ENCODE measurements around the gene PIGK. TPM values are rescaled to one million over a fixed set of nuclear protein-coding genes. Genes with fewer than 3 reads are reported as not detected.

The PIGK gene
- total and polyA plus RNA-seq, 2 of the 4 experiments (the other 2 are of a cell fraction): 15.6 to 21.2 TPM

DNA sequence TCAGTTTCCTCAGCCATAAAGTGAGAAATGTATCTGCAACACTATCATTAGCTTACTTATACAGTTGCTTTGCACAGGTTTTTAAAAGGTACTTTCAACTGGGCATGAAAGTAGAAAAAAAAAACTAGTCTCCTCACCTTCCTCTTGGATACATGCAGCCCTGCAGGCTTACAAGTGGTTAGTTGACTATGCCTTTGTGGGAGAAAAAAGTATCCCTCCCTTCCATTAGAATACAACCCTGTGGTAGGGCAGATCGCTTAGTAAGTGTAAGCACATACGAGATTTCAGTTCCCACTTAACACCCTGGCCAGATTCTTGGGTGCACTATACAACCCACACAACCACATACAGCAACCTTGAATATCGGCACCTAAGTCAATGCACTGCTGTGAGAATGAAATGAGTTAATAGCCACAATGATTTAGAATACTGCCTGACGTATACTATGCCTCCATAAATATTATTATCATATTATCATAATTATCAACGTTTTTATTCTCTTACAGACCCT, 54.7 kb downstream of the PIGK start:
- Histone ChIP-seq H3K9ac (ENCODE audit: low read depth, low read length) (no peak overlapping the region), H2BK20ac (ENCODE audit: low read depth, low read length) (no peak overlapping the region), H3K9me3 (ENCODE audit: control insufficient read depth, insufficient read depth, low read length) (no peaks in the 10 kb centered on the region), H3K4ac (ENCODE audit: low read depth, low read length) (no peak overlapping the region), H3K27me3 (ENCODE audit: control insufficient read depth, insufficient read depth, low read length) (no peaks in the 10 kb centered on the region), H3K4me1 (ENCODE audit: control insufficient read depth, insufficient read depth, low read length) (no peaks in the 10 kb centered on the region), H3K4me2 (ENCODE audit: low read depth, low read length) (no peak overlapping the region), H4K20me1 (ENCODE audit: insufficient read depth, low read length) (no peaks in the 10 kb centered on the region), H3K23ac (ENCODE audit: low read depth, low read length) (no peak overlapping the region), H2BK5ac (ENCODE audit: low read depth, low read length, poor library complexity, severe bottlenecking) (no peak overlapping the region), H3K56ac (ENCODE audit: extremely low read depth, insufficient read depth, low read length) (no peak overlapping the region), H3K14ac (replicated peaks; ENCODE audit: low read depth, low read length) (no peak overlapping the region), H4K5ac (ENCODE audit: low read depth, low read length) (no peak overlapping the region), H2BK15ac (ENCODE audit: low read depth, low read length) (no peak overlapping the region), H3K4me3 (ENCODE audit: insufficient read depth, low read depth, low read length) (no peak overlapping the region), H4K91ac (ENCODE audit: insufficient read depth, low read depth, low read length) (no peak overlapping the region), H2AK5ac (ENCODE audit: low read depth, low read length) (no peak overlapping the region), H2AK9ac (replicated peaks; ENCODE audit: low read depth, low read length, poor library complexity) (no peak overlapping the region), H3K79me1 (ENCODE audit: low read depth in 1 of 2, low read length in 2 of 2) (no peaks in the 10 kb centered on the region), H3K18ac (ENCODE audit: low read depth, low read length) (no peak overlapping the region), H3K36me3 (ENCODE audit: control insufficient read depth, insufficient read depth, low read length) (peaks cover 2% of the 10 kb centered on the region; the same call in 1 of the 2 replicates), H3K27ac (ENCODE audit: insufficient read depth, low read length) (no peak overlapping the region), H4K8ac (ENCODE audit: low read depth in 2 of 2, low read length in 2 of 2) (no peak overlapping the region), H3K9me1 (ENCODE audit: insufficient read depth, low read length) (no peaks in the 10 kb centered on the region), H2BK120ac (ENCODE audit: low read depth, low read length) (no peak overlapping the region), H2AFZ (replicated peaks; ENCODE audit: low read length, poor library complexity) (no peak overlapping the region)
- POLR2A ChIA-PET (ENCODE audit: unreplicated experiment): interaction anchor here (0.6 kb wide), 1 partner anchor 381 kb away, joined by 4 read pairs; no protein-coding TSS in a partner anchor
- ATAC-seq (ENCODE audit: low read depth): no peak
- BruUV-seq (replicated peaks): no TSS peak
- no CpG with 5 or more reads among the region's 5 CpGs for WGBS, 2 experiments (ENCODE audit: extremely low coverage in 2 of 2, insufficient read length in 1 of 2)
- in situ Hi-C loops (cut with MboI; ENCODE audit: low sequenced_read_pairs): no loop called here
- dilution Hi-C loops (cut with HindIII; ENCODE audit: low sequenced_read_pairs, unreplicated experiment): no loop called here
- CTCF ChIA-PET: no interaction called here
- intact Hi-C loops (cut with micrococcal nuclease): loop anchor here (5.0 kb wide), 1 partner anchor 33 kb away; no protein-coding TSS in a partner anchor
- TF ChIP-seq RAD21 (IDR thresholded peaks at IDR 0.05; ENCODE audit: low read length) (no peak), MXI1 (IDR thresholded peaks at IDR 0.05; ENCODE audit: borderline replicate concordance, low read depth, low read length) (no peak), FOS (IDR thresholded peaks at IDR 0.05; ENCODE audit: low read depth, low read length) (no peak), CHD1 (IDR thresholded peaks at IDR 0.05; ENCODE audit: low read depth, low read length) (no peak), MAZ (IDR thresholded peaks at IDR 0.05; ENCODE audit: borderline replicate concordance, low read depth, low read length) (no peak), MAFK (IDR thresholded peaks at IDR 0.05; ENCODE audit: low read depth, low read length) (no peak), BHLHE40 (IDR thresholded peaks at IDR 0.05; ENCODE audit: low read depth, low read length) (no peak), RCOR1 (IDR thresholded peaks at IDR 0.05; ENCODE audit: insufficient replicate concordance, low read length) (no peak), CEBPB (IDR thresholded peaks at IDR 0.05; ENCODE audit: low read depth, low read length) (no peak), NFE2L2 (IDR thresholded peaks at IDR 0.05; ENCODE audit: low read depth, low read length) (no peak), SMC3 (IDR thresholded peaks at IDR 0.05; ENCODE audit: low read depth, low read length) (no peak)
- TF ChIP-seq, protein P1, sequence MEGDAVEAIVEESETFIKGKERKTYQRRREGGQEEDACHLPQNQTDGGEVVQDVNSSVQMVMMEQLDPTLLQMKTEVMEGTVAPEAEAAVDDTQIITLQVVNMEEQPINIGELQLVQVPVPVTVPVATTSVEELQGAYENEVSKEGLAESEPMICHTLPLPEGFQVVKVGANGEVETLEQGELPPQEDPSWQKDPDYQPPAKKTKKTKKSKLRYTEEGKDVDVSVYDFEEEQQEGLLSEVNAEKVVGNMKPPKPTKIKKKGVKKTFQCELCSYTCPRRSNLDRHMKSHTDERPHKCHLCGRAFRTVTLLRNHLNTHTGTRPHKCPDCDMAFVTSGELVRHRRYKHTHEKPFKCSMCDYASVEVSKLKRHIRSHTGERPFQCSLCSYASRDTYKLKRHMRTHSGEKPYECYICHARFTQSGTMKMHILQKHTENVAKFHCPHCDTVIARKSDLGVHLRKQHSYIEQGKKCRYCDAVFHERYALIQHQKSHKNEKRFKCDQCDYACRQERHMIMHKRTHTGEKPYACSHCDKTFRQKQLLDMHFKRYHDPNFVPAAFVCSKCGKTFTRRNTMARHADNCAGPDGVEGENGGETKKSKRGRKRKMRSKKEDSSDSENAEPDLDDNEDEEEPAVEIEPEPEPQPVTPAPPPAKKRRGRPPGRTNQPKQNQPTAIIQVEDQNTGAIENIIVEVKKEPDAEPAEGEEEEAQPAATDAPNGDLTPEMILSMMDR (conservative IDR thresholded peaks at IDR 0.05; ENCODE audit: low read depth, low read length): no peak
- TF ChIP-seq, protein P2, sequence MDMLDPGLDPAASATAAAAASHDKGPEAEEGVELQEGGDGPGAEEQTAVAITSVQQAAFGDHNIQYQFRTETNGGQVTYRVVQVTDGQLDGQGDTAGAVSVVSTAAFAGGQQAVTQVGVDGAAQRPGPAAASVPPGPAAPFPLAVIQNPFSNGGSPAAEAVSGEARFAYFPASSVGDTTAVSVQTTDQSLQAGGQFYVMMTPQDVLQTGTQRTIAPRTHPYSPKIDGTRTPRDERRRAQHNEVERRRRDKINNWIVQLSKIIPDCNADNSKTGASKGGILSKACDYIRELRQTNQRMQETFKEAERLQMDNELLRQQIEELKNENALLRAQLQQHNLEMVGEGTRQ (IDR thresholded peaks at IDR 0.05; ENCODE audit: low read depth, low read length): no peak
- DNase-seq: no peak

All from IMR-90 (cell line).